PC-9 (cell line): ENCODE results near the gene SIK1. TPM values are rescaled to one million over a fixed set of nuclear protein-coding genes. Genes with fewer than 3 reads are reported as not detected.

Experiments
- BruUV-seq: library from RNA; stranded (reverse); fragments of 400-500 nt; replicated peaks from 2 replicates; lab custom pipeline; 2021; lab: Mats Ljungman, UMichigan
- CTCF ChIA-PET: fragments of 300-600 bp; sonication (Branson Sonifier 250); formaldehyde crosslinking; loops from one replicate; lab custom pipeline; 2022; ENCODE audit warnings: antibody characterized with exemption; lab: Charles Lee
- POLR2A ChIA-PET: fragments of 300-600 bp; sonication (Branson Sonifier 250); formaldehyde crosslinking; loops from one replicate; lab custom pipeline; 2022; ENCODE audit warnings: antibody characterized with exemption; ENCODE audit not compliant: unreplicated experiment; lab: Charles Lee
- DNase-seq, 2 experiments: peaks; one replicate each; pipeline versions ENCODE4 v3.0.0 to v3.0.0-alpha.2; 2015 to 2022; ENCODE audit warnings: mixed read lengths in 1 of 2
- H2AFZ ChIP-seq: fragments of 200-600 bp; sonication (generic); 2 replicates; pipeline ENCODE4 v1.8.1; 2017; ENCODE audit warnings: antibody characterized with exemption
- H3F3A ChIP-seq: fragments of 200-600 bp; sonication (generic); 2 replicates; pipeline ENCODE4 v1.8.1; 2017; ENCODE audit warnings: antibody characterized with exemption, mild to moderate bottlenecking, low read depth; ENCODE audit not compliant: insufficient read depth
- H3K27ac ChIP-seq: fragments of 200-600 bp; sonication (generic); 2 replicates; pipeline ENCODE4 v1.6.1; 2016; ENCODE audit warnings: mixed run types
- H3K27me3 ChIP-seq: fragments of 200-600 bp; sonication (generic); 2 replicates; pipeline ENCODE4 v1.6.1; 2016; ENCODE audit warnings: low read depth, mixed run types; ENCODE audit not compliant: insufficient read depth
- H3K36me3 ChIP-seq: fragments of 200-600 bp; sonication (generic); 2 replicates; pipeline ENCODE4 v1.6.1; 2016; ENCODE audit warnings: low read depth, mixed run types
- H3K4me1 ChIP-seq: fragments of 200-600 bp; sonication (generic); replicated peaks from 2 replicates; pipeline ENCODE4 v1.6.1; 2016; ENCODE audit warnings: mixed run types; ENCODE audit not compliant: insufficient read depth
- H3K4me2 ChIP-seq: fragments of 200-600 bp; sonication (generic); 2 replicates; pipeline ENCODE4 v1.6.1; 2017; ENCODE audit warnings: mixed run types
- H3K4me3 ChIP-seq: fragments of 200-600 bp; sonication (generic); 2 replicates; pipeline ENCODE4 v1.6.1; 2016; ENCODE audit warnings: mixed run types
- H3K79me2 ChIP-seq: fragments of 200-600 bp; sonication (generic); 2 replicates; pipeline ENCODE4 v1.6.1; 2017; ENCODE audit warnings: low read depth, mixed run types
- H3K9me2 ChIP-seq: fragments of 200-600 bp; sonication (generic); 2 replicates; pipeline ENCODE4 v1.8.1; 2017; ENCODE audit warnings: mild to moderate bottlenecking; ENCODE audit not compliant: insufficient read depth
- H3K9me3 ChIP-seq: fragments of 200-600 bp; sonication (generic); 2 replicates; pipeline ENCODE4 v1.8.1; 2016; ENCODE audit warnings: low read depth; ENCODE audit not compliant: insufficient read depth
- H4K20me1 ChIP-seq: fragments of 200-600 bp; sonication (generic); 2 replicates; pipeline ENCODE4 v1.8.1; 2017; ENCODE audit not compliant: insufficient read depth
- CTCF ChIP-seq: fragments of 200-600 bp; sonication (generic); conservative IDR thresholded peaks from 2 replicates; pipeline ENCODE4 v1.6.1; 2017; ENCODE audit warnings: mixed run types, antibody characterized with exemption, mild to moderate bottlenecking, moderate library complexity
- EZH2 ChIP-seq: fragments of 200-600 bp; sonication (generic); IDR thresholded peaks from 2 replicates; pipeline ENCODE4 v1.8.0; 2017; ENCODE audit warnings: antibody characterized with exemption, low read depth
- intact Hi-C: fragments of 100-400 bp; cut with micrococcal nuclease; formaldehyde crosslinking; loops from one replicate; pipeline ENCODE4 v1.10.0; 2022; ENCODE audit not compliant: unreplicated experiment
- total RNA-seq: library from RNA; stranded (reverse); gene quantifications from 2 replicates; pipeline ENCODE4 v1.2.3, GENCODE V29; 2021

Gene SIK1
- total RNA-seq, 1 experiment from 2014 or later, result 28.5 TPM

DNA sequence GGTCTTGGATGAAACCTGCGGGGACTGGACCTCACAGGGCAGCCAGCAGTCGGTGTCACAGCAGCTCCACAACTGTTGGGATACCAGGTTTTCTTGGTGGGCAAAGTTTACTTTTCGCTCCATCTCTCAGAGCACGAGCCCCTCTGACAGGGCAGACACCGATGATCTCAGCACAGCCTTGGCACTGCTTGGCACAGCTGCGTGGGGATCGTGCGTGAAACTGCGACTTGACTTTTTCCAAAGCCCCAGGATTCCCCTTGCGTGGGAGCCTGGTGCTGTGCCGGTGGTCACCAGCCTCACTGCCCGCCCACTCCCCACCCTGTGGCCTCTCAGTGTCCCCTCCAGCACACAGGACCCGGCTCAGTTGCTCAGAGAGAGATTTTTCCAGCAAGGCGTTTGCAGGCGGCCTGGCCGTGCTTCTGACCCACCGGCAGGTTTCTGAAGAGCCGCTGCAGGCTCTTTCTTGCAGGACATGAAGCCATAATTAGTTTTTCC, 57.3 kb downstream of the SIK1 start:
- no peaks in the 10 kb centered on the region for H3K27me3 ChIP-seq
- DNase-seq, result no peak
- H3K9me2 ChIP-seq, result no peaks in the 10 kb centered on the region
- H3K36me3 ChIP-seq, result no peaks in the 10 kb centered on the region
- H3F3A ChIP-seq, result no peaks in the 10 kb centered on the region
- ChIA-PET CTCF (no interaction called here), POLR2A (no interaction called here)
- no peak overlapping the region for H3K4me3 ChIP-seq
- H4K20me1 ChIP-seq, result no peaks in the 10 kb centered on the region
- no peak for TF ChIP-seq CTCF
- TF ChIP-seq EZH2, result no peak
- H3K9me3 ChIP-seq, result no peaks in the 10 kb centered on the region
- H3K4me1 ChIP-seq, result peaks cover 19% of the 10 kb centered on the region
- H3K27ac ChIP-seq, result no peak overlapping the region
- no TSS peak for BruUV-seq
- intact Hi-C loops, result no loop called here
- no peak overlapping the region for H3K4me2 ChIP-seq
- H2AFZ ChIP-seq, result no peak overlapping the region
- no peaks in the 10 kb centered on the region for H3K79me2 ChIP-seq

DNA sequence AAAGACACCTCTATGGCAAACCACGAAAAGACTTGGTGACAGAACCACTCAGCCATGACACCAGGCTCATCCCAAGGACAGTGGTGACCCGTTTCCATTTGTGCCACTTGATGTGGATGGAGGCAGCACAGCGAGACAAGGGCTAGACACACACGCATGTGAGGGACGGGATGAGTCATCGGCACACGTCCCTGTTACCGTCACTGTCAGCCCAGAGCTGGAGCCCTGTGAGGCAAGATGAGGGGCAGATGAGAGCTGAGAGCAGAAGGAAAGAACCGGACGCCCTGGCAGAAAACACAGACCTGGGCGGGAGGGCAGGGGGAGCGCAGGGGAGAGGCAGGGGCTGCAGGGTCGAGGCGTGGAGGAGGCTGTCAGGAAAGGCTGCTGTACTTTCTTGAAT, 57.8 kb downstream of the SIK1 start:
- Histone ChIP-seq H3K9me2 (no peaks in the 10 kb centered on the region), H3K4me3 (no peak overlapping the region), H3K36me3 (no peaks in the 10 kb centered on the region), H3K4me1 (peaks cover 19% of the 10 kb centered on the region), H3K9me3 (no peaks in the 10 kb centered on the region), H3K4me2 (no peak overlapping the region), H2AFZ (no peak overlapping the region), H4K20me1 (no peaks in the 10 kb centered on the region), H3K27ac (no peak overlapping the region), H3F3A (no peaks in the 10 kb centered on the region), H3K79me2 (no peaks in the 10 kb centered on the region), H3K27me3 (no peaks in the 10 kb centered on the region)
- ChIA-PET POLR2A (no interaction called here), CTCF (no interaction called here)
- TF ChIP-seq CTCF (no peak), EZH2 (no peak)
- no TSS peak for BruUV-seq
- DNase-seq, result no peak
- intact Hi-C loops, result no loop called here

GRCh38 chr21:43368685-43369084, 58.2 kb downstream of the SIK1 start:
- Histone ChIP-seq H3K4me3 (no peak overlapping the region), H3K4me2 (no peak overlapping the region), H3K4me1 (peaks cover 16% of the 10 kb centered on the region), H4K20me1 (no peaks in the 10 kb centered on the region), H3K27me3 (no peaks in the 10 kb centered on the region), H3K9me3 (no peaks in the 10 kb centered on the region), H3K36me3 (no peaks in the 10 kb centered on the region), H3F3A (no peaks in the 10 kb centered on the region), H3K79me2 (no peaks in the 10 kb centered on the region), H2AFZ (no peak overlapping the region), H3K27ac (no peak overlapping the region), H3K9me2 (no peaks in the 10 kb centered on the region)
- ChIA-PET CTCF (no interaction called here), POLR2A (no interaction called here)
- no peak for DNase-seq
- no TSS peak for BruUV-seq
- intact Hi-C loops, result no loop called here
- TF ChIP-seq EZH2, result no peak
- TF ChIP-seq CTCF, result no peak
